HG02623 (cell line): ENCODE results near the gene SUB1.

Source experiments
- ATAC-seq: cut with Tn5 transposase; IDR thresholded peaks from one replicate; pipeline ENCODE4 v1.9.1; 2021; ENCODE audit warnings: moderate library complexity; ENCODE audit not compliant: unreplicated experiment

The SUB1 gene

GRCh38 chr5:32642276-32643002, 57.1 kb downstream of the SUB1 start:
- no peak for ATAC-seq

GRCh38 chr5:32645246-32645645, 59.9 kb downstream of the SUB1 start:
- ATAC-seq = no peak

- no peak for ATAC-seq
Observed at GRCh38 chr5:32646061-32646969, 61.0 kb downstream of the SUB1 start.

GRCh38 chr5:32651088-32651487, 65.7 kb downstream of the SUB1 start:
- ATAC-seq = no peak

GRCh38 chr5:32651638-32652037, 66.3 kb downstream of the SUB1 start:
- ATAC-seq = no peak
